ENCODE measurements around the gene JAKMIP2. TPM values are rescaled to one million over a fixed set of nuclear protein-coding genes. Genes with fewer than 3 reads are reported as not detected.
A peak's percentile ranks its signal among the peaks of the same experiment; 100 is the strongest.

JAKMIP2 gene
- total RNA-seq, 3 donors from 2014 or later (not counting 1 experiment from before 2014, with no cell fraction given): 12.2 to 16.1 (median 14.9) TPM

- peaks cover 27% of the 10 kb centered on the region for H3K36me3 Mint-ChIP-seq
- peaks cover 0 to 3% of the 10 kb centered on the region in 2 donors for H3K9me3 Mint-ChIP-seq
- ATAC-seq (no peak), DNase-seq (no peak)
- Histone ChIP-seq H3K27ac (ENCODE audit: low read length) (no peak overlapping the region), H3K4me1 (ENCODE audit: control insufficient read depth, insufficient read depth, low read length) (no peaks in the 10 kb centered on the region), H3K27me3 (ENCODE audit: control insufficient read depth, insufficient read depth, low read length) (no peaks in the 10 kb centered on the region), H3K4me3 (ENCODE audit: low read length) (no peak overlapping the region), H3K9me3 (ENCODE audit: control insufficient read depth, insufficient read depth, low read length) (no peaks in the 10 kb centered on the region), H3K36me3 (ENCODE audit: control insufficient read depth, insufficient read depth, low read length) (peaks cover 23% of the 10 kb centered on the region)
- no peak overlapping the region for H3K4me3 Mint-ChIP-seq
- H3K27ac Mint-ChIP-seq: no peak overlapping the region
- no peaks in the 10 kb centered on the region for H3K4me1 Mint-ChIP-seq
- WGBS (ENCODE audit: insufficient coverage): 91% methylated on average over 3 of the region's 3 CpGs
- TF ChIP-seq CTCF (IDR thresholded peaks at IDR 0.05): no peak
- intact Hi-C loops (cut with micrococcal nuclease): no loop called here
- H3K27me3 Mint-ChIP-seq (ENCODE audit: low read depth in 2 of 2): no peaks in the 10 kb centered on the region
These were observed 171.7 kb downstream of the JAKMIP2 start for GRCh38 chr5:147610798-147611197.

- Mint-ChIP-seq H3K36me3 (peaks cover 12% of the 10 kb centered on the region), H3K9me3 (no peaks in the 10 kb centered on the region), H3K27ac (peak overlapping the region in 1 of 2 donors; percentile 19), H3K4me1 (peaks cover 0 to 4% of the 10 kb centered on the region in 2 donors), H3K4me3 (no peak overlapping the region), H3K27me3 (ENCODE audit: low read depth in 2 of 2) (no peaks in the 10 kb centered on the region)
- H3K4me1 ChIP-seq (ENCODE audit: control insufficient read depth, insufficient read depth, low read length): no peaks in the 10 kb centered on the region
- no peaks in the 10 kb centered on the region for H3K9me3 ChIP-seq (ENCODE audit: control insufficient read depth, insufficient read depth, low read length)
- ATAC-seq (no peak), DNase-seq (no peak)
- no peak overlapping the region for H3K27ac ChIP-seq (ENCODE audit: low read length)
- TF ChIP-seq CTCF (IDR thresholded peaks at IDR 0.05): no peak
- H3K4me3 ChIP-seq (ENCODE audit: low read length): no peak overlapping the region
- WGBS (ENCODE audit: insufficient coverage): no CpG with 5 or more reads among the region's 1 CpG
- H3K27me3 ChIP-seq (ENCODE audit: control insufficient read depth, insufficient read depth, low read length): no peaks in the 10 kb centered on the region
- intact Hi-C loops (cut with micrococcal nuclease): no loop called here
- H3K36me3 ChIP-seq (ENCODE audit: control insufficient read depth, insufficient read depth, low read length): peaks cover 4% of the 10 kb centered on the region
These were observed 180.9 kb downstream of the JAKMIP2 start for GRCh38 chr5:147601652-147602051.

GRCh38 chr5:147591120-147591519 is 191.4 kb downstream of the JAKMIP2 start:
- no peaks in the 10 kb centered on the region for H3K4me1 ChIP-seq (ENCODE audit: control insufficient read depth, insufficient read depth, low read length)
- no peak for TF ChIP-seq CTCF (IDR thresholded peaks at IDR 0.05)
- peak overlapping the region; percentile 20 to 47 for H3K27ac Mint-ChIP-seq
- H3K27me3 Mint-ChIP-seq (ENCODE audit: low read depth in 2 of 2): no peaks in the 10 kb centered on the region
- no peak overlapping the region for H3K4me3 ChIP-seq (ENCODE audit: low read length)
- no CpG with 5 or more reads among the region's 1 CpG for WGBS (ENCODE audit: insufficient coverage)
- peaks cover 5% of the 10 kb centered on the region for H3K36me3 ChIP-seq (ENCODE audit: control insufficient read depth, insufficient read depth, low read length)
- H3K27me3 ChIP-seq (ENCODE audit: control insufficient read depth, insufficient read depth, low read length): no peaks in the 10 kb centered on the region
- H3K9me3 Mint-ChIP-seq: peaks cover 0 to 2% of the 10 kb centered on the region in 2 donors
- H3K27ac ChIP-seq (ENCODE audit: low read length): no peak overlapping the region
- intact Hi-C loops (cut with micrococcal nuclease): no loop called here
- ATAC-seq (no peak), DNase-seq (no peak)
- peaks cover 7% of the 10 kb centered on the region for H3K36me3 Mint-ChIP-seq
- no peak overlapping the region for H3K4me3 Mint-ChIP-seq
- H3K4me1 Mint-ChIP-seq: no peaks in the 10 kb centered on the region
- no peaks in the 10 kb centered on the region for H3K9me3 ChIP-seq (ENCODE audit: control insufficient read depth, insufficient read depth, low read length)

- Mint-ChIP-seq H3K36me3 (peaks cover 7% of the 10 kb centered on the region), H3K4me1 (no peaks in the 10 kb centered on the region), H3K4me3 (no peak overlapping the region), H3K27me3 (ENCODE audit: low read depth in 2 of 2) (no peaks in the 10 kb centered on the region), H3K27ac (no peak overlapping the region), H3K9me3 (no peaks in the 10 kb centered on the region)
- Histone ChIP-seq H3K4me3 (ENCODE audit: low read length) (no peak overlapping the region), H3K36me3 (ENCODE audit: control insufficient read depth, insufficient read depth, low read length) (peaks cover 5% of the 10 kb centered on the region), H3K9me3 (ENCODE audit: control insufficient read depth, insufficient read depth, low read length) (no peaks in the 10 kb centered on the region), H3K27ac (ENCODE audit: low read length) (no peak overlapping the region), H3K4me1 (ENCODE audit: control insufficient read depth, insufficient read depth, low read length) (no peaks in the 10 kb centered on the region), H3K27me3 (ENCODE audit: control insufficient read depth, insufficient read depth, low read length) (no peaks in the 10 kb centered on the region)
- intact Hi-C loops (cut with micrococcal nuclease): no loop called here
- TF ChIP-seq CTCF (IDR thresholded peaks at IDR 0.05): no peak
- no peak for DNase-seq
- ATAC-seq: no peak
These were observed 192.4 kb downstream of the JAKMIP2 start for GRCh38 chr5:147590096-147590495.
